Measurements from ENCODE around the gene ADAMTSL3.
A peak's percentile ranks its signal among the peaks of the same experiment; 100 is the strongest.

The ADAMTSL3 gene

DNA sequence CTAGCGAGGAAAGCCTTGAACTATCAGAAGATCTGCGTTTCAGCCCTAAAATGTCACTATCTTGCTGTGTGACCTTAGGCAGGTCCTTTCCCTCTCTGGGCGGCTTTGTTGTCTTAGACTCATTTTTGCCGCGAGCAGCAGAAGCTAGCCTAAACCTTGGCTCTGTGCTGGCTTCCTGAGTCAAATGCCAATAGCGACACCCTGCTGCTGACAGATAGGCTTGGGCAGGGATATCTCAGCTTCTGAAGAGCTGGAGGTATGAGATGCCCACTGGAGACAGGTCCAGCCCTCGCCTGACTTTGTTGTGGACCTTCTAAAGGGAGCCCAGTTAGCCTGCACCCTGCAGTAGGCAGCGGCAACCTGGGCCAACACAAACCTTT is 1.3 kb downstream of the ADAMTSL3 start:
- no peak for DNase-seq

- DNase-seq = no peak
Observed at GRCh38 chr15:83656192-83656591, 2.3 kb downstream of the ADAMTSL3 start.

DNA sequence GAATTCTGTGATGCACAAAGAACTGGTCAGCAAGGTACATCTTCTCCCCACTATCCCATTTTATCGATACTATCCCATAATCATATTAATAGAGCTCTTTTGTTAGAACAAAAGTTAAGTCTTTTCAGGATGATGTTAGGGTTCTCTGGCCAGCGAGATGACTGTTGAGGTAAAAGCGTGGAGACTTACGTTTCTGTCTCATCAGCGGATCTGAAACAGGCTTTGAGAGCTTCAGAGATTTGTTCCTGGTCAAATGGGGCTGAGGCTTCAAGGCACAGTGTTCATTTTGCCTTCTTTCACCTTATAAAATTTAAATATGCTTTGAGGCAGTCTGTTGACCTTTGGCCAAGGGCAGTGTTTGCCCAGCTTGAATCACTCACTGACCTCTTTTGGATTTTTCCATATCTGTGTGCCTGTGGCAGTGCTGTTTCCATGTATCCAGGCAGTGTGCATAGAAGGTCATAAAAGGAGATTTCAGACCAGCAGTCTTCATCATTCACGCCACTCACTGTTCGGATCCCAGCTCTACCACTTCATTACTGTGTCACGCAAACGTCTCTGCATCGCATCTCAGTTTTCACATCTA is 3.1 kb downstream of the ADAMTSL3 start:
- no peak for DNase-seq

DNA sequence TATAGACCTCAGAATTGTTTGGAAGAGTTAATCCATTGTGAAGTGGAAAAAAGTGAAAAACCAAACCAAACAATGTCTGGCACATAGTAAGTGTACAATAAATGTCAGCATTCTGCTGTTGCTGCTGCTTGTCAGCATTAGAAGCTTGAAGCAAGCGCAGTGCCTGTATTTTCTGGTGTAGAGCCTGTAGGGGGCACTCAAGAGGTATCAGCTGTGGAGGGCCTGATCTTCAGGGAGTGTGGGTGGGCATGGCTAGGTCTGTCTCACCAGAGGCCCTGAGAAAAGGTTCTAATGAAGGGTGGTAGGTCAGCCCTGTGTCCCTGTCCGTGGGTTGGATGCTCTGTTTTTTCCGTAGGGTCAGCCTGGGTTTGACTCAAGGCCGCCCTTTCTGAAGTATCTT is 3.6 kb downstream of the ADAMTSL3 start:
- no peak for DNase-seq

DNA sequence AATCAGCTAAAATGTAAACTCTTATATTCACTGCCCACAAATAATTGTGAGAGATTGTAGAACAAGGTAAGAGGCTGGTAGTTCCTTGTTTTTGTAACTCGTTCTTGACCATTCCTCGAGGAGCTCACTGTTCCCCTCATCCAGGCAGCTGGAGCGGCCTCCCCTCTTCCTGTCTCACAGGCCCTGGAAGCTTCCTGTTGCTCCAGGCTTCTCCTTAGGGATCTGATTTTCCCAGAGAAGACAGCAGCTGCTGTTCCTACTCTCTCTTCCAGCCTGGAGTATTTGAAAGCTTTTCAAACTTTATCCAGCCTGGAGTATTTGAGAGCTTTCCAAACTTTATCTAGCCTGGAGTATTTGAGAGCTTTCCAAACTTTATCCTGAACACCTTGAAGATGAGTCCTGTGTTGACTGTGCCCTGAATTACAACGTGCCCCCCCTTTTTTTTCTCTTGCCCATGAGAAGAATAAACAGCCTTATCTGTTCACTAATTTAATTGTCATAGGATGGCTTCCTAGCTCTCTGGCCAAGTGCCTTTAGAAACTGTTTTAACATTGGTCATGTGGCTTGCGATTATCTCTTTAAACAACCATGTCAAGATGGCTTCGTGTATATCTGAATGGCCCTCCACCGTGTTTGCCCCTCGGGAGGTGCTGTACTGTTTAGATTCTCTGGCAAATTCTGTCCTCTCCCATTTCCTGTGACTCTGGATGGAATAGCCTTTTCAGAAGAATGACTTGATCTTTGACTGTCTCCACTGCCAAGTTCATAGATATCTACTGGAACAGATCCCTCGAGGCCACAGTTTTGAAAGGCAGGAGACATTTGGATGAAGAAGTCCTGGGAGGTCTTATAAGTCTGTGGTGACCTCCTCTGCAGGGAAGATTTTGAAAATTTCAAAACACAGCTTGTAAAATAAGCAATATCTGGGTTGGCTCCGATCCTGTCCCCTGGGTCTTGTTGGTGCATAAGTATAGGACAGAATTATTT is 4.8 kb downstream of the ADAMTSL3 start:
- no peak for DNase-seq

GRCh38 chr15:83659417-83659812 is 5.5 kb downstream of the ADAMTSL3 start:
- no peak for DNase-seq

DNA sequence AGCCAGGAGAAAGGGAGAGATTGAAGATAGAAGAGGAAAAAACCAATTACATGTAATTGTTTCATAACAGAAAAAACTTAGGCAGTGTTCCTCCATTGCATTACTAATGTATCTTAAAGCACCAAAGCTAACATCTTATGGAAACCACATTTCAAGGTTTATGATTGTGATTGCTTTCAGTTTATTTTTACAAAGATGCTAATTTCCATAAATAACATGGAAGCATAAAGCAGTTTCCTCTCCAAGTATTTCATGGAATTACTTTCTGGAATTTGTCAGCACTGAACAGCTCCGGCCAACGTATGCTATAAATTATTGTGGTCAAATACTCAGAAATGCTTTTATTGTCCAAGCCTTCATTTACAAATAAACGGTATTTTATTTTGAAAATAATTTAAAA is 11.6 kb downstream of the ADAMTSL3 start:
- no peak for DNase-seq

GRCh38 chr15:83670672-83671229 is 16.8 kb downstream of the ADAMTSL3 start:
- no peak for DNase-seq

DNA sequence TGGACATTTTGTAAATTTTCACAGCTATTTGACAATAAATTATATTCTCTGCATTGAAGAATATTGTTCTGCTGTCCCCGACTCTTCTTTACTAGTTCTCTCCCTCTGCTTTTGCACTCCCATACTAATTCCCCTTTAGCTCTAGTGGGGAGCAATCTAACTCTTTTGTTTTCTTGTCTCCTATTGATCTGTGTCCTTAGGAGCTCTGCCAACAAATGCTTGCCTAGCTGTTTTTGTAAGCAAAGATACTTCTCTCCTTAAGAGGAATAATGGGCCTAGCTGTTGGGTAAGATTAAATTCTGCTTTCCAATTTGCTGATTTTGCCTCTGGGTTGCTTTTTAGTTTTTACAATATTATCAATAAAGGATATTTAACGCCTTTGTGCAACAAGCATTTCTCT is 17.7 kb downstream of the ADAMTSL3 start:
- DNase-seq = no peak

- DNase-seq = peak; percentile 31
Observed at GRCh38 chr15:83673385-83673784, 19.5 kb downstream of the ADAMTSL3 start.

GRCh38 chr15:83682476-83683088 is 28.7 kb downstream of the ADAMTSL3 start:
- DNase-seq = no peak

DNA sequence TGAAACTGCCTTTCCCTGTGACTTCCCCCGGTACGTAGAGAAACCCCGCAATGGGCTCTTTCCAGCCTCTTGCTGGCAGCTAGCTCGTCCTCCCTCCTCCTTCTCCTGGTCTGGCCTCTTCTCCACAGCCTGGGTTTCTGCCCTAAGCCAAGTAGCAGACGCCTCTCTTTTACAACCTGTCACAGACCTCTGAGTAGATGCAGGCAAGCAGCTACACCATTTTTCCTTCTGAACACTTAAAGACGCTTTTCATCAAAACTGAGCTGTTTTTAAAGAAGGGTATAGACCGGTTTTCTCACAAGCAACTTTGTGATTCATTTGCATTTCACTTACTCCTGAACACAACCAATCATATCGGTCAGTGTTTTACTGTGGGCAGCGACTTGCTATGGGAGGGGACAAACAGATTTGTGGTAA is 32.0 kb downstream of the ADAMTSL3 start:
- DNase-seq = no peak

- no peak for DNase-seq
Observed at GRCh38 chr15:83688201-83688600, 34.3 kb downstream of the ADAMTSL3 start.

- DNase-seq = no peak
Observed at GRCh38 chr15:83690676-83691075, 36.8 kb downstream of the ADAMTSL3 start.

- DNase-seq = no peak
Observed at GRCh38 chr15:83692746-83693581, 39.0 kb downstream of the ADAMTSL3 start.

DNA sequence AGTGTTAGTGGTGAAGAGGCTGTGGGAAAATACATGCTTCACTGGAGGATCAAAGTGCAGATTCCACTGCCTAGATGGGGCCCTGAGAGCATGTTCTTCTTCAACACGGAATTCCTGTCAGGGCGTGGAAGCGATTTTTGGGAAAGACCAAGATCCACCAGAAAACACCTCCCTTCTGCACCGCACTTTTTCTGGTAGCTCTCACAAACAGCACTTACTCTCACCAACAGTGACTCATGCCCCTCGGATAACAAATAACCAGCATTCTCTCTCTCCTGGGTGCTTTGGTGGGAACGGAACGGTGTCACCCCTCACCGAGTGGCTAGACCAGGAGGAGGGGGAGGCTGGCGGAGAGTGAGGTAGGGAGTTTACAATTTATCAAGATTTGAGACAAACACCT is 40.1 kb downstream of the ADAMTSL3 start:
- no peak for DNase-seq

- no peak for DNase-seq
Observed at GRCh38 chr15:83694536-83694935, 40.6 kb downstream of the ADAMTSL3 start.

GRCh38 chr15:83695246-83695645 is 41.3 kb downstream of the ADAMTSL3 start:
- no peak for DNase-seq

- no peak for DNase-seq
Observed at GRCh38 chr15:83695901-83696425, 42.0 kb downstream of the ADAMTSL3 start.

DNA sequence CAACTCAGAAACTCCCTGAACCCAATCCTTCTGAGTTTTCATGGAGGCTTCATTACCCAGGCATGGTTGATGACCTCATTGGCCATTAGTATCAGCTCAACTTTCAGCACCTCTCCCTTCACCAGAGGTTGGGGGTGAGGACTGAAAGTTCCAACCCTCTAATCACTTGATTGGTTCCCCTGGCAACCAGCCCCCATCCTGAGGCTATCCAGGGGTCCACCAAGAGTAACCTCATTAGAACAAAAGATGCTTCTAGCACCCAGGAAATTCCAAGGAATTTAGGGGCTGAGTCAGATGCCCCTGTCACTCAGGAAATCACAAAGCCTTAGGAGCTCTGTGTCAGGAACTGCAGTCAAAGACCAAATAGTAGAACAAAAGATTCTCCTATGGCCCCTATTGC is 43.8 kb downstream of the ADAMTSL3 start:
- no peak for DNase-seq

- no peak for DNase-seq
Observed at GRCh38 chr15:83698294-83698693, 44.4 kb downstream of the ADAMTSL3 start.

DNA sequence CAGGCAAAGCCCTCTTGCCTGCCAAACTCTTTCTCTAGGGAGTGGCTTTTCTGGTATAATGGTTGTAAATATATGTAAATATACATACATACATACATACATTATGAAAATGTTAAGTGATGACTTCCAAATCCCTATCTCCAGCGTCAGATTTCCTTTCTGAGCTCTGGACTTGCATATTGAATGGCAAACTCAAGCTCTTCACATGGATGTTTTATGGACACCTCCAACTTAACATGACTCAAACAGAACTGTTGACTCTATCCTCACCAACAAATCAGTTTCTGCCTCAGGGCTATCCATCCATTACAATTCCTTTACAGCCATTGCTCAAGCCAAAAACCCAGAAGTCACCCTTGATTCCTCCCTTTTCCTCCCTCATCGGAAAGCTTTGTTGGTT is 45.1 kb downstream of the ADAMTSL3 start:
- DNase-seq = no peak
